COLO829 (cell line): ENCODE results near the gene F12.

Experiments
- DNase-seq: peaks from one replicate; pipeline ENCODE4 v3.0.0; 2012; ENCODE audit warnings: low spot score

The F12 gene

DNA sequence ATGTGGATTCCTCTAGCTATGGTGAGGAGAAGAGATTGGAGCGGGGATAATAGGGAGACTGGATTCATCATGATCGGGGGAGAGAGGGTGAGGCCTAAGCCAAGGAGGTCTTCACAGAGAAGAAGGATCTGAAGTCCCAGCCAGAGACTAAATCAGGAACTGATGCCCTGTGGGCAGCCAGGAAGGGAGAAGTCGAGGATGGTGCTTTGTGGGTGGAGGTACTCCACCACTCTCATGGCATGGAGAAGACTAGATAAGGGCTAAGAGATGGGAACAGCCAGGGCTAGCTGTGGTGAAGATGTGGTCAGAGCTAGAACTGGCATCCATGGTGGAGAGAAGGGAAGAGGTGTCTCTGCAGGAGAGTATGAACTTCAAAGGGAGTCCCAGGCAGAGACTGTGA lies 54.7 kb downstream of the F12 start:
- DNase-seq: no peak

DNA sequence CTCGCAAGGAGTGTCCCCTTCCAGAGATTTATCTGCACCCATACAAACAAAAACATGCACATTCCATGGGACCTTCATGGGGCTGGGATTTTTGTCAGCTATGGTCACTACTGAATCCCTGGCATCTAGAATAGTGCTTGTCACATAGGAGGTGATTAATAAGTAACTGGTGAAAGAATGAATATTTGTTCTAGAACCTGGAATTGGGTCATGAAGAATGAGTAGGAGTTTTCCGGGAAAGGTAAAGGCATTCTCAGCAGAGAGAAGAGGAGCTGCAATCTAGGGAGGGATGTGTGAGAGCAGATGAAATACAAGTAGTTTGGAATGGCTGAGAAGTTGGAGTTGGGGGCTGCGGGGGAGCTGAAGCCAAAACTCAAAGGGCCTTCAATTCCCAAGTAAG lies 55.1 kb downstream of the F12 start:
- no peak for DNase-seq

GRCh38 chr5:177353093-177353492 lies 56.3 kb downstream of the F12 start:
- no peak for DNase-seq
